HepG2 (cell line): ENCODE measurements around the gene AQP10. TPM values are rescaled to one million over a fixed set of nuclear protein-coding genes. Genes with fewer than 3 reads are reported as not detected.
A peak's percentile ranks its signal among the peaks of the same experiment; 100 is the strongest.

Source experiments
- ATAC-seq: fragments of 200-7000 bp; cut with Tn5 transposase; 3 replicates; pipeline ENCODE4 v1.9.1; 2020; ENCODE audit warnings: mild to moderate bottlenecking, moderate library complexity
- BruUV-seq: library from RNA; stranded (reverse); fragments of 400-500 nt; replicated peaks from 2 replicates; lab custom pipeline; 2021; lab: Mats Ljungman, UMichigan
- CTCF ChIA-PET: fragments of 300-600 bp; formaldehyde crosslinking; extraction: SDS; loops from one replicate; lab custom pipeline; 2021; ENCODE audit warnings: low total read pairs, inconsistent platforms, low intra/inter-chr PET ratio; lab: Yijun Ruan, JAX
- POLR2A ChIA-PET: fragments of 350-600 bp; sonication (Branson Sonifier 250); formaldehyde crosslinking; loops from one replicate; lab custom pipeline; 2020; ENCODE audit warnings: antibody characterized with exemption, inconsistent platforms; lab: Yijun Ruan, JAX
- DNase-seq: peaks from one replicate; pipeline ENCODE4 v3.0.0-alpha.2; 2015; ENCODE audit warnings: low spot score
- FAIRE-seq: peaks from 3 replicates; lab custom pipeline; 2011; peaks lifted over from hg19 to GRCh38; lab: Jason Lieb, UNC
- H2AFZ ChIP-seq: one replicate; pipeline ENCODE4 v1.6.1; 2011; ENCODE audit warnings: low read length, inconsistent platforms
- H3K27ac ChIP-seq: fragments of 300-600 bp; 3 replicates; pipeline ENCODE4 v1.8.0; 2011; ENCODE audit warnings: mixed run types, mild to moderate bottlenecking, mixed read lengths, low read length, inconsistent platforms; ENCODE audit not compliant: insufficient read depth; ENCODE audit errors: extremely low read length
- H3K27me3 ChIP-seq, 2 experiments: fragments of 200-600 bp in 1 of 2; 2 replicates in 1 of 2; 3 replicates in 1 of 2; pipeline versions ENCODE4 v1.6.0 to v1.8.0; 2011; ENCODE audit warnings: low read length in 2 of 2, mild to moderate bottlenecking in 2 of 2, moderate library complexity in 2 of 2, inconsistent platforms in 1 of 2; ENCODE audit not compliant: insufficient read depth in 2 of 2, control insufficient read depth in 1 of 2
- H3K36me3 ChIP-seq, 2 experiments: fragments of 200-600 bp in 1 of 2; replicated peaks in 1 of 2; 2 replicates in 1 of 2; 3 replicates in 1 of 2; pipeline versions ENCODE4 v1.5.1 to v1.8.0; 2011; ENCODE audit warnings: low read length in 2 of 2, inconsistent platforms in 1 of 2; ENCODE audit not compliant: insufficient read depth in 2 of 2, control insufficient read depth in 1 of 2
- H3K4me1 ChIP-seq: 2 replicates; pipeline ENCODE4 v1.5.1; 2012; ENCODE audit warnings: low read length, inconsistent platforms; ENCODE audit not compliant: insufficient read depth
- H3K4me2 ChIP-seq: 2 replicates; pipeline ENCODE4 v1.6.0; 2011; ENCODE audit warnings: low read depth, low read length, inconsistent platforms
- H3K4me3 ChIP-seq, 3 experiments: fragments of 200-600 bp in 1 of 3; sonication (generic), shearing (Covaris generic) in 1 of 3; replicated peaks in 1 of 3; 2 replicates each; pipeline ENCODE4 v1.5.1; 2011 to 2016; ENCODE audit warnings: low read length in 3 of 3, inconsistent platforms in 2 of 3, low read depth in 2 of 3, mild to moderate bottlenecking in 2 of 3, control low read depth in 1 of 3, mixed read lengths in 1 of 3; ENCODE audit not compliant: insufficient read depth in 1 of 3
- H3K79me2 ChIP-seq: one replicate; pipeline ENCODE4 v1.6.1; 2011; ENCODE audit warnings: low read length, inconsistent platforms; ENCODE audit not compliant: insufficient read depth
- H3K9ac ChIP-seq: 2 replicates; pipeline ENCODE4 v1.6.0; 2011; ENCODE audit warnings: mild to moderate bottlenecking, low read depth, low read length, inconsistent platforms; ENCODE audit not compliant: insufficient read depth
- H3K9me3 ChIP-seq: 2 replicates; pipeline ENCODE4 v1.5.1; 2012; ENCODE audit warnings: mild to moderate bottlenecking, low read length
- H4K20me1 ChIP-seq: 2 replicates; pipeline ENCODE4 v1.6.0; 2011; ENCODE audit warnings: inconsistent platforms, mild to moderate bottlenecking, low read length, moderate library complexity; ENCODE audit not compliant: insufficient read depth
- AGO2 ChIP-seq: fragments of 200-400 bp; formaldehyde crosslinking; optimal IDR thresholded peaks from 2 replicates; pipeline ENCODE3; 2017; ENCODE audit warnings: mild to moderate bottlenecking, low read depth, low read length, moderate library complexity
- AHDC1 ChIP-seq: sonication (generic); formaldehyde crosslinking; IDR thresholded peaks from 2 replicates; pipeline ENCODE4 v1.5.1; 2020; ENCODE audit warnings: mild to moderate bottlenecking, missing genetic modification reagents, borderline replicate concordance
- ERF ChIP-seq: IDR thresholded peaks from 2 replicates; pipeline ENCODE4 v1.6.1; 2018; ENCODE audit warnings: missing biosample characterization, missing genetic modification reagents
- ESRRA ChIP-seq: sonication (generic); formaldehyde crosslinking; IDR thresholded peaks from 2 replicates; pipeline ENCODE4 v1.5.1; 2020; ENCODE audit warnings: mild to moderate bottlenecking, low read depth, missing genetic modification reagents
- IRF2 ChIP-seq: IDR thresholded peaks from 2 replicates; pipeline ENCODE4 v1.6.1; 2018; ENCODE audit warnings: missing genetic modification reagents, missing compliant biosample characterization
- MIER3 ChIP-seq: IDR thresholded peaks from 2 replicates; pipeline ENCODE4 v1.6.1; 2016; ENCODE audit warnings: missing compliant biosample characterization, borderline replicate concordance
- NFKBIZ ChIP-seq: IDR thresholded peaks from 2 replicates; pipeline ENCODE4 v1.6.1; 2018; ENCODE audit warnings: missing genetic modification reagents, missing compliant biosample characterization
- SRF ChIP-seq: IDR thresholded peaks from 2 replicates; pipeline ENCODE4 v1.6.1; 2011; ENCODE audit warnings: mild to moderate bottlenecking, low read depth, low read length, moderate library complexity
- THAP11 ChIP-seq: IDR thresholded peaks from 2 replicates; pipeline ENCODE4 v1.6.1; 2016; ENCODE audit warnings: missing biosample characterization, missing genetic modification reagents
- ZC3H4 ChIP-seq: sonication (generic); formaldehyde crosslinking; IDR thresholded peaks from 2 replicates; pipeline ENCODE4 v1.4.0; 2020; ENCODE audit warnings: missing genetic modification reagents, borderline replicate concordance
- ZNF20 ChIP-seq: sonication (generic); formaldehyde crosslinking; IDR thresholded peaks from 2 replicates; pipeline ENCODE4 v1.4.0; 2020; ENCODE audit warnings: mild to moderate bottlenecking, moderate library complexity, missing genetic modification reagents
- ZNF337 ChIP-seq: sonication (generic); formaldehyde crosslinking; IDR thresholded peaks from 2 replicates; pipeline ENCODE4 v1.5.1; 2020; ENCODE audit warnings: missing genetic modification reagents, low read depth, mild to moderate bottlenecking, borderline replicate concordance
- ZNF878 ChIP-seq: sonication (generic); formaldehyde crosslinking; IDR thresholded peaks from 2 replicates; pipeline ENCODE4 v1.8.1; 2023; ENCODE audit warnings: mild to moderate bottlenecking, missing genetic modification reagents, moderate library complexity
- WGBS: methylation state at CpG from one replicate; pipeline ENCODE4 v1.1.6; 2017; ENCODE audit warnings: low lambda C conversion rate; 5-methylcytosine and 5-hydroxymethylcytosine counted together
- in situ Hi-C: cut with HindIII; loops from 2 replicates; pipeline ENCODE4 v1.10.0; 2017; ENCODE audit warnings: low pct_unique_long_range_greater_than_20kb; ENCODE audit not compliant: extremely low pct_ligation_motif_present
- intact Hi-C: fragments of 100-400 bp; cut with micrococcal nuclease; formaldehyde crosslinking; loops from one replicate; pipeline ENCODE4 v1.10.0; 2022; ENCODE audit not compliant: unreplicated experiment
- polyA plus RNA-seq, 8 experiments: library from polyadenylated mRNA; depleted of rRNA in 3 of 8; stranded (reverse) in 7 of 8; unstranded in 1 of 8; fragments of >200 nt; fragmentation: Illumina TruSeq in 4 of 8; extraction: Trizol in 4 of 8; gene quantifications; 2 replicates each; pipeline versions ENCODE4 v1.2.1 to v1.2.3, GENCODE V29; 2011 to 2016; ENCODE audit warnings: low read depth in 4 of 8, missing spikeins in 1 of 8, mixed read lengths in 1 of 8; ENCODE audit not compliant: insufficient read depth in 1 of 8
- total RNA-seq, 5 experiments: library from RNA; depleted of rRNA; stranded (reverse); fragments of >200 nt; fragmentation: Illumina TruSeq; extraction: Trizol; gene quantifications; 2 replicates each; pipeline ENCODE4 v1.2.3, GENCODE V29; 2016; ENCODE audit warnings: low read depth in 1 of 5
- TF ChIP-seq, protein P1 (sequence below): sonication (generic); formaldehyde crosslinking; IDR thresholded peaks from 2 replicates; pipeline ENCODE4 v1.4.0; 2020; ENCODE audit warnings: low read depth, mild to moderate bottlenecking, missing genetic modification reagents

AQP10 gene
- total and polyA plus RNA-seq, 2 of the 13 experiments (the other 11 are each of a cell fraction or from before 2014, with no cell fraction given): 0.30 TPM; not detected in 1

DNA sequence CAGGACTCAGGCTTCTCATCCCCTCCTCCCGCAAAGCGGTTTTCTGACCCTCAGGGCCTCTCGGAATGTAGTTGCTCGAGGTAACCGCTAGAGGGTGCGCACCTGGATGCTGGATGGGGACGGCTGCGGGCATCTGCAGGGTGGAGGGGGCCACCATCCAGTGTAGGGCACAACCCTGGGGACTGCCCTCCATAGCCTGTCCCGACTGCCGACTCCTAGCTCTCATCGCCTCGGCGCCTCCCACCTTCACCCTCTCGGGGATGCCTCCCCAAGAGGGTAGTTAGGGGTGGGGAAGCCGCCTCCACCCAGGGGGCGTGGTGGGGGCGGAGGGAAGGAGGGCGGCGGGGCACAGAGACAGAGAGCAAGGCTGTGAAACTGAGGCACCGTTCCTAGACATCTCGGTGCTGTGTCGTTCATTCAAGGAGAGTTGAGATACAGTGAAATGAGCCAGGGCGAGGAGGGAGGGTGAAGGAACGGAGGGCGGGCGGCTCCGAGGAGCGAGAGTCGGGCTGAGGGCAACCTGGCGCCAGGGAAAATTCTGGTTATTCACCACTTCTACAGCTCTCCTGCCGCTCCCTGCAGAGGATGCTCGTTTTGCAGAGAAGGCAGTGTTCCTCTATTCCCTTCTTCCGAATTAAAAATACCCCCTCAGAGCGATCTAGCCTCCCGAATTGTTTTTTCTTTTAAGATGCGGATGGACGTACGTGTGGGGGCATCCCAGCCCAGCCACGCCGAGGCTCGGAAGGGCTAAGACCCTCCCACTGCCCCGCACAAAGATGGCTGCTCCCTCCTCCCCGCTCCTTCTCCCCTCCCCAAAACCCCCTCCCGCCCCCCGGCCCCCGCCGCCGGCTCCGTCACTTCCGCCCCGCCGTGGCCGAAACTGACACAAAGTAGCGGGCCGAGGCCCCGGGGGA is 4.0 kb downstream of the AQP10 start, which contains the start of gene ATP8B2:
Gene ATP8B2, plus strand, starts transcription at position 857 of the 914 bp plus-strand sequence. CDS start 2,617 bp downstream, outside the sequence.
- POLR2A ChIA-PET: interaction anchor here (1.1 to 3.6 kb wide), 5 partner anchors 10 to 334 kb away, joined by 3 to 126 read pairs (median 4); partner anchors contain the start of gene RPS27
- DNase-seq (peak; percentile 72), FAIRE-seq (peak; percentile 47), ATAC-seq (peak; percentile 81)
- intact Hi-C loops (no loop called here), in situ Hi-C loops (no loop called here)
- Histone ChIP-seq H3K27me3 (peaks cover 7 to 9% of the 10 kb centered on the region in 2 experiments; a peak in 3 of 5 replicates), H3K4me3 (peak within 1 kb of the TSS; percentile 77 to 88 (median 79)), H2AFZ (peak within 1 kb of the TSS; percentile 46), H3K27ac (peak within 1 kb of the TSS; percentile 54), H3K36me3 (no peaks in the 10 kb centered on the region), H3K4me2 (peak within 1 kb of the TSS; percentile 98), H3K4me1 (peaks cover 39% of the 10 kb centered on the region), H3K9me3 (no peaks in the 10 kb centered on the region), H3K79me2 (peaks cover 9% of the 10 kb centered on the region), H4K20me1 (no peaks in the 10 kb centered on the region), H3K9ac (peak within 1 kb of the TSS; percentile 69)
- CTCF ChIA-PET: interaction anchor here (1.1 to 4.4 kb wide), 3 partner anchors 11 to 20 kb away, joined by 3 to 100 read pairs (median 8); no protein-coding TSS in a partner anchor
- WGBS: 2% methylated on average over 36 of the region's 56 CpGs
- BruUV-seq: no TSS peak
- TF ChIP-seq AHDC1 (CRISPR knock-in tag) (no peak), SRF (no peak), ESRRA (CRISPR knock-in tag) (no peak), THAP11 (CRISPR knock-in tag) (no peak), AGO2 (no peak), ZNF20 (CRISPR knock-in tag) (no peak), ZC3H4 (CRISPR knock-in tag) (no peak), MIER3 (CRISPR knock-in tag) (peak; percentile 45; the same call in 1 of the 2 replicates), ERF (CRISPR knock-in tag) (no peak), ZNF337 (no peak), NFKBIZ (CRISPR knock-in tag) (no peak), ZNF878 (no peak), IRF2 (CRISPR knock-in tag) (0 out of 2 replicates have a peak, but pooled peaks have one; percentile 44)
- TF ChIP-seq, protein P1, sequence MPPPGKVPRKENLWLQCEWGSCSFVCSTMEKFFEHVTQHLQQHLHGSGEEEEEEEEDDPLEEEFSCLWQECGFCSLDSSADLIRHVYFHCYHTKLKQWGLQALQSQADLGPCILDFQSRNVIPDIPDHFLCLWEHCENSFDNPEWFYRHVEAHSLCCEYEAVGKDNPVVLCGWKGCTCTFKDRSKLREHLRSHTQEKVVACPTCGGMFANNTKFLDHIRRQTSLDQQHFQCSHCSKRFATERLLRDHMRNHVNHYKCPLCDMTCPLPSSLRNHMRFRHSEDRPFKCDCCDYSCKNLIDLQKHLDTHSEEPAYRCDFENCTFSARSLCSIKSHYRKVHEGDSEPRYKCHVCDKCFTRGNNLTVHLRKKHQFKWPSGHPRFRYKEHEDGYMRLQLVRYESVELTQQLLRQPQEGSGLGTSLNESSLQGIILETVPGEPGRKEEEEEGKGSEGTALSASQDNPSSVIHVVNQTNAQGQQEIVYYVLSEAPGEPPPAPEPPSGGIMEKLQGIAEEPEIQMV (CRISPR knock-in tag): peak; percentile 44; the same call in 1 of the 2 replicates
